Limb (tissue), 2 donors: ENCODE measurements around the gene PPM1D.
"Not testable (repeated sequence)": the region's sequence is repeated elsewhere in the genome, so short reads cannot be mapped to it uniquely, and the experiment has no call there.

Experiments used
- DNase-seq, 2 donors: peaks; one replicate each; pipeline ENCODE4 v3.0.0-alpha.2; 2016; ENCODE audit errors: extremely low spot score in 2 of 2

PPM1D gene

DNA sequence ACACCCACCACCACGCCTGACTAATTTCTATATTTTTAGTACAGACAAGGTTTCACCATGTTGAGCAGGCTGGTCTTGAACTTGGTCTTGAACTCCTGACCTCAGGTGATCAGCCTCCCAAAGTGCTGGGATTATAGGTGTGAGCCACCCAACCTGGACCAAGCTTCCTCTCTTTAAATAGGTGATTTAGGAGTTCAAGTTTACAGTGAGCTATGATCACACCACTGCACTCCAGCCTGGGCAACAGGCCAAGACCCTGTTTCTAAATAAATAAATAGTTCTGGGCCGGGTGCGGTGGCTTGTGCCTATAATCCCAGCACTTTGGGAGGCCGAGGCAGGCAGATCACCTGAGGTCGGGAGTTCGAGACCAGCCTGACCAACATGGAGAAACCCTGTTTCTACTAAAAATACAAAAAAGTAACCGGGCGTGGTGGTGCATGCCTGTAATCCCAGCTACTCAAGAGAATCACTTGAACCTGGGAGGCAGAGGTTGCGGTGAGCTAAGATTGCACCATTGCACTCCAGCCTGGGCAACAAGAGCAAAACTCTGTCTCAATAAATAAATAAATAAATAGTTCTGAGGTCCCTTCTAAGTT, 6.5 kb upstream of the PPM1D start:
- not testable (repeated sequence) for DNase-seq

GRCh38 chr17:60594170-60594569, 5.8 kb upstream of the PPM1D start:
- not testable (repeated sequence) for DNase-seq

DNA sequence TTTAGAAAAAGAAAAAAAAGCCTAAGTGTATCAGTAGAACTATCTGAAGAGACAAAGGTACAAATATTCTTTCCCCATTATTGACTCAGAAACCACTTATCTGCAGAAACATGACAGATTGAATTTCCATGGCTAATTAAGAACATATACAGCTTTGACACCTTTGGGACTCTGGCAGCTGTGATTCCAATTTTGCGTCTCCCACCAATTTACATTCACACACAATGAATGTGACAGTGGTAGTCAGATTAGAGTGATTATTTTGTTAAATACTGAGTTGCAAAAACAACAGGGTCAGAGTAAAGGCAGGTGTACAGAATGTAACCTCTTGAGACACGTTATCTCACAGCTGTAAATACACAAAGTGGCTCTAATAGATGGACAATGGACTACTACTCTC, 5.3 kb upstream of the PPM1D start:
- DNase-seq: no peak

DNA sequence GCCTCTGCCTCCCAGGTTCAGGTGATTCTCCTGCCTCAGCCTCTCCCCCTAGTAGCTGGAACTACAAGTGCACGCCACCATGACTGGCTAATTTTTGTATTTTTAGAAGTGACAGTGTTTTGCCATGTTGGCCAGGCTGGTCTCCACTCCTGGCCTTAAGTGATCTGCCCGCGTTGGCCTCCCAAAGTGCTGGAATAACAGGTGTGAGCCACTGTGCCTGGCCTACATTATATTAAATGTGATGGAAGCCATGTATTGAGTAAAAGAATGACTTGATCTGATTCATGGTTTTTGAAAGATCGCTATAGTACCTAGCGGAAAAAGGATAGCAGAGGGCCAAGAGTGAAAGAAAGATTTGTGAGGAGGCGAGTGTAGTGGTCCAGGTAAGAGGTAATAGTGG, 2.7 kb upstream of the PPM1D start:
- DNase-seq: no peak

- DNase-seq: no peak
Observed at GRCh38 chr17:60598001-60598736, 1.8 kb upstream of the PPM1D start.

DNA sequence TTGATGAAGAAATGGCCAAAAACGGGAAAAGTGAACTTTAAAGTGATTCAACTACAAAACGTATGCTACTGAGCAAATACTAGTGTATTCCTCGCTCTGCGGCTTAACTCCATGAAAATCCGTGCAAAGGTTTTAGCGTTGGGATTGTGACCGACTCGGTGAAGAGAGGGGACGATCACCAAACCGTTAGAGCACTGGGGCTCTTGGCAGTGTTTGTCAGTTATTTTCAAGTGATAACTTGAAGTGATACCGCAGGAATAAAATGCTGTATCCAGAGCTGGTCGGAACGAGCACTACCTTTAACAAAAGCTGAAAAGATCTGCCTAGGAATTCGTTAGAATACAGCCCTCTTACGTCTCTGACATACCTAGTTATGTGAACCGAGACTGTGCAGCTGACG, 773 bp upstream of the PPM1D start:
- DNase-seq: no peak

GRCh38 chr17:60600490-60601446, 775 bp downstream of the PPM1D start:
- DNase-seq: peak; percentile 77 to 83

DNA sequence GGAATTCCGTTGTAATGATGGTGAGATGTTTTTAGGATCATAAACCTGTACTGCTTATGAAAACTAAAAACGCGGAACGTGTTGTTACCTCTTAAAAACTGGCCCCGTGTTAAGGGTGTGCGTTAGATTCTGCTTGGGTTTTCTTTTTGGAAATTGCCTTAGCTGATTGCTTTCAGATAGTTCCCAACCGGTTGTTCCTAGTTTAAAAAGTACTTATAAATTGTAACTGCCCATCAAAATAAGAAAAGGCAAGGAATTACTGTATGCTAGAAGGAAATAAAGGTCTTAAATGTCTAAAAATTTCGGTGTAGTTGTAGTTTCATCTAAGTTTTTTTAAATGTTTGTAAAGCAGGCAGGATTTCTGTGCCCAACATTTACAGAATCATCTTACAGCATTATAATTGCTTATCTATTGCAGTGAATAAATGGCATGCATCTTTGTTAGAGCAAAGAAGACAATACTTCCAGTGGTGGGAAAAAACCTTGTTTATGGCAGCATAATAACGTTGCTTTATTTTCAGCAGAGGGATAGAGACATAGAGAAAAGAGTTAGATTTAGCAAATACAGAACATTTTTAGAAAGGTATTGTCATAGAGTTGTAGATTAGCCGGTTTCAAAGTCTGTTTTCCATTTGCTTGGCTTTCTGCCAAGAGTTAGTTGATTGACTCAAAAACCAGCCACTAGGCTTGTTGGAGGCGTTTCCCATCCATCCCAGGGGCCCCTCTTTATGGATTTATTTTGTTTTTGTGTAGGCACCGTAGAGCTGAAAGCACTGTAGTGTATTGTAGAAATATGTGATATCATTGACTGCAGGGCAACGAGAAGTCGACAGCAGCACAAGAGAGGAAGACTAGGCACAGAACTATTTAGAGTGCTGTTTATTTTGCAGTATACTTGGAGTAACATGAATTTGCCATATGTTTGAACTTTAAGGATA, 1.7 kb downstream of the PPM1D start:
- DNase-seq: peak; percentile 82 to 85

DNA sequence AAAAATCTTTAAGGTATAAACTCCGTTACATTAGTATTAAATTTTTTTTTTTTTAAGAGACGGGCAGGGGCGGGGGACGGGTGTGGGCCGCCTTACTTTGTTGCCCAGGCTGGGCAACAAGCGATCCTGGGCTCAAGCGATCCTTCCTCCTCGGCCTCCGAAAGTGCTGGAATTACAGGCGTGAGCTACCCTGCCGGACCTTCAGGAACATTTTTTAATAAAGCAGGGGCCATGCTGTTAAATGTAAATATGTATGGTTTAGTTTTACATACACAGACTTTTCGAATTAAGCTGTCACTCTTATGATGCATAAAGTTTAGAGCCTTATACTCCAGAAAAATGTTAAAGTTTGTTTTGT, 2.4 kb downstream of the PPM1D start:
- peak in 1 of 2 donors; percentile 37 for DNase-seq

DNA sequence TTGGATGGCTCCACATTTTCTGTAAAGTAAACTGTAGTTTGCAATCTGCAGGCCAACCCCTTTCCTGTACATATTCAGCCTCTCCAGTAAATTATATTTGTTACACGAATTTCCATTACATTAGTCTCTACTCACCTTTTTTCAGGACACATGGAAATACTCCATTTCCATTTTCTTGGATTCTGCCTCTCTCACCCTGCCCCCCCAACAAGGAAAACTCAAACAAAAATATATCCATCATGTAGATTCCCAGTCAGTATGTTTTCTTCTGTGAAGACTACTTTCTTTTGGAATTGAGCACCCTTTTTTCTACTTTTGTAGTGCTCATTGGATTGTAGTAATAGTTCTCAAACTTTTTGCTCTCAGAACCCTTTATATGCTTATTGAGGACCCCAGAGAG, 2.9 kb downstream of the PPM1D start:
- DNase-seq: no peak

DNA sequence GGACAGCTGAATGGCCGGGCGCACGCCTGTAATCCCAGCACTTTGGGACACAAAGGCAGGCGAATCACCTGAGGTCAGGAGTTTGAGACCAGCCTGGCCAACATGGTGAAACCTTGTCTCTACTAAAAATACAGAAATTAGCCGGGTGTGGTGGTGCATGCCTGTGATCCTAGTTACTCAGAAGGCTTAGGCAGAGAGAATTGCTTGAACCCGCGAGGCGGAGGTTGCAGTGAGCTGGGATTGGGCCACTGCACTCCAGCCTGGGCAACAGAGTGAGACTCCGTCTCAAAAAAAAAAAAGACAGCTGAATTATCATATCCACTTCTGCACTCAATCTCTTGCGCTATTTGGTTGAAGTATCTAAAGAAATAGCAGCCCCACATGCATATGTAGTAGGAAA, 3.5 kb downstream of the PPM1D start:
- not testable (repeated sequence) for DNase-seq

- no peak for DNase-seq
Observed at GRCh38 chr17:60604686-60605334, 4.8 kb downstream of the PPM1D start.

GRCh38 chr17:60606036-60606435, 6.0 kb downstream of the PPM1D start:
- DNase-seq: no peak

GRCh38 chr17:60610473-60610872, 10.5 kb downstream of the PPM1D start:
- DNase-seq: no peak

DNA sequence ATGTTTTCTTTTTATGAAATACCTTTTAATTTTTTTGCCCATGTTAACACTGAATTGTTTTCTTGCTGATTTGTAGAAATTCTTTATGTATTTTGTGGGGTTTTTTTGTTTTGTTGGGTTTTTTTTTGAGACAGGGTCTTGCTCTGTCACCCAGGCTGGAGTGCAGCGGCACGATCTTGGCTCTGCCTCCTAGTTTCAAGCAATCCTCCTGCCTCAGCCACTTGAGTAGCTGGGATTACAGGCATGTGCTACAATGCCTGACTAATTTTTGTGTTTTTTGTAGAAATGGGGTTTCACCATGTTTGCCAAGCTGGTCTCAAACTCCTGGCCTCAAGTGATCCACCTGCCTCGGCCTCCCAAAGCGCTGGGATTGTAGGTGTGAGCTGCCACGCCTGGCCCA, 11.3 kb downstream of the PPM1D start:
- DNase-seq: not testable (repeated sequence)

GRCh38 chr17:60613325-60613724, 13.3 kb downstream of the PPM1D start:
- no peak for DNase-seq

DNA sequence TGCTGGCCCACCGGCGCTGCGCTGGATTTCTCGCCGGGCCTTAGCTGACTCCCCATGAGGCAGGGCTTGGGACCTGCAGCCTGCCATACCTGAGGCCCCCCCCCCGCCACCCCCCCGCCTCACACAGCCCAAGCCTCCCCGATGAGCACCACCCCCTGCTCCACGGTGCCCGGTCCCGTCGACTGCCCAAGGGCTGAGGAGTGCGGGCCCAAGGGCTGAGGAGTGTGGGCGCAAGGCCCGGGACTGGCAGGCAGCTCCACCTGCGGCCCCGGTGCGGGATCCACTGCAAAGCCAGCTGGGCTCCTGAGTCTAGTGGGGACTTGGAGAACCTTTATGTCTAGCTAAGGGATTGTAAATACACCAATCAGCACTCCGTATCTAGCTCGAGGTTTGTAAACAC, 13.8 kb downstream of the PPM1D start:
- DNase-seq: not testable (repeated sequence)

DNA sequence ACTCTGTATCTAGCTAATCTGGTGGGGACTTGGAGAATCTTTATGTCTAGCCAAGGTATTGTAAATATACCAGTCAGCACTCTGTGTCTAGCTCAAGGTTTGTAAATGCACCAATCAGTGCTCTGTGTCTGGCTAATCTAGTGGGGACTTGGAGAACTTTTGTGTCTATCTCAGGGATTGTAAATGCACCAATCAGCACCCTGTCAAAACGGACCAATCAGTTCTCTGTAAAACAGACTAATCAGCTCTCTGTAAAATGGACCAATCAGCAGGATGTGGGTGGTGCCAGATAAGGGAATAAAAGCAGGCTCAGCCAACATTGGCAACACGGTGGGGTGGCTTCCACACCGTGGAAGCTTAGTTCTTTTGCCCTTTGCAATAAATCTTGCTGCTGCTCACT, 14.3 kb downstream of the PPM1D start:
- DNase-seq: not testable (repeated sequence)

GRCh38 chr17:60615108-60615507, 15.1 kb downstream of the PPM1D start:
- DNase-seq: no peak

DNA sequence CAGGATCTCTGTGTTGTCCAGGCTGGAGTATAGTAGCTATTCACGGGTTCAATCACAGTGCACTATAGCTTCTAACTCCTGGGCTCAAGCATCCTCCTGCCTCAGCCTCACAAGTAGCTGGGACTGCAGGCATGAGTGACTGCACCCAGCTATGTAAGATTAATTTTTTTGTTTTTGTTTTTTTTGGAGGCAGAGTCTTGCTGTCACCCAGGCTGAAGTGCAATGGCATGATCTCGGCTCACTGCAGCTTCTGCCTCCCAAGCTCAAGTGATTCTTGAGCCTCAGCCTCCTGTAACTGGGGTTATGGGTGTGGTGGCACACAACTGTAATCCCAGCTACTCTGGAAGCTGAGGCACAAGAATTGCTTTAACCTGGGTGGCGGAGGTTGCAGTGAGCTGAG, 15.8 kb downstream of the PPM1D start:
- no peak for DNase-seq

- no peak for DNase-seq
Observed at GRCh38 chr17:60618080-60618479, 18.1 kb downstream of the PPM1D start.
